NT2/D1 (cell line): ENCODE data around the gene KCNK17.
A peak's percentile ranks its signal among the peaks of the same experiment; 100 is the strongest.

Experiments
- DNase-seq: peaks from one replicate; pipeline ENCODE4 v3.0.0-alpha.2; 2011; ENCODE audit warnings: low read depth, low spot score
- H3K27me3 ChIP-seq: 2 replicates; pipeline ENCODE4 v1.6.0; 2011; ENCODE audit warnings: mild to moderate bottlenecking; ENCODE audit not compliant: insufficient read length, insufficient read depth
- H3K36me3 ChIP-seq: 2 replicates; pipeline ENCODE4 v1.6.1; 2011; ENCODE audit warnings: mild to moderate bottlenecking, low read length, mixed read lengths; ENCODE audit not compliant: insufficient read depth, insufficient read length
- H3K4me1 ChIP-seq: 2 replicates; pipeline ENCODE4 v1.5.1; 2011; ENCODE audit not compliant: insufficient read depth, insufficient read length
- H3K4me3 ChIP-seq: 2 replicates; pipeline ENCODE4 v1.5.1; 2011; ENCODE audit warnings: low read depth; ENCODE audit not compliant: insufficient read length
- H3K9ac ChIP-seq: 2 replicates; pipeline ENCODE4 v1.6.0; 2011; ENCODE audit warnings: low read depth; ENCODE audit not compliant: insufficient read length
- H3K9me3 ChIP-seq: 2 replicates; pipeline ENCODE4 v1.5.1; 2011; ENCODE audit warnings: mild to moderate bottlenecking, low read length; ENCODE audit not compliant: insufficient read depth
- SUZ12 ChIP-seq: IDR thresholded peaks from 2 replicates; pipeline ENCODE4 v1.6.1; 2011; ENCODE audit not compliant: insufficient read length, insufficient read depth; ENCODE audit errors: extremely low read depth
- YY1 ChIP-seq: IDR thresholded peaks from 2 replicates; pipeline ENCODE4 v1.6.1; 2011; ENCODE audit not compliant: insufficient read length, insufficient read depth
- ZNF274 ChIP-seq: IDR thresholded peaks from 2 replicates; pipeline ENCODE4 v1.6.1; 2011; ENCODE audit warnings: mild to moderate bottlenecking, low read depth, low read length

Gene KCNK17

GRCh38 chr6:39314273-39314795, at the start of gene KCNK17:
TSS of gene KCNK17 (minus strand) at chr6:39314419. CDS start at chr6:39314320, 99 bp downstream.
- TF ChIP-seq SUZ12 (no peak), YY1 (no peak), ZNF274 (no peak)
- peaks cover 63% of the 10 kb centered on the region for H3K27me3 ChIP-seq
- no peaks in the 10 kb centered on the region for H3K4me1 ChIP-seq
- H3K9ac ChIP-seq = peak within 1 kb of the TSS; percentile 76
- H3K36me3 ChIP-seq = no peaks in the 10 kb centered on the region
- H3K4me3 ChIP-seq = peak within 1 kb of the TSS; percentile 56
- no peak for DNase-seq
- H3K9me3 ChIP-seq = no peaks in the 10 kb centered on the region

- Histone ChIP-seq H3K36me3 (no peaks in the 10 kb centered on the region), H3K4me1 (no peaks in the 10 kb centered on the region), H3K9me3 (no peaks in the 10 kb centered on the region), H3K27me3 (peaks cover 8% of the 10 kb centered on the region), H3K9ac (no peak overlapping the region), H3K4me3 (no peak overlapping the region)
- DNase-seq = no peak
- TF ChIP-seq ZNF274 = no peak
- TF ChIP-seq SUZ12 = no peak
- no peak for TF ChIP-seq YY1
Observed at GRCh38 chr6:39363280-39363679, 49.1 kb upstream of the KCNK17 start.

GRCh38 chr6:39362487-39362865, 48.3 kb upstream of the KCNK17 start:
- DNase-seq = no peak
- Histone ChIP-seq H3K4me3 (no peak overlapping the region), H3K9me3 (no peaks in the 10 kb centered on the region), H3K36me3 (no peaks in the 10 kb centered on the region), H3K4me1 (no peaks in the 10 kb centered on the region), H3K9ac (no peak overlapping the region), H3K27me3 (peaks cover 8% of the 10 kb centered on the region)
- TF ChIP-seq YY1 (no peak), SUZ12 (no peak), ZNF274 (no peak)

- H3K36me3 ChIP-seq = no peaks in the 10 kb centered on the region
- H3K9me3 ChIP-seq = no peaks in the 10 kb centered on the region
- DNase-seq = peak; percentile 47
- H3K4me1 ChIP-seq = no peaks in the 10 kb centered on the region
- no peak overlapping the region for H3K4me3 ChIP-seq
- no peak for TF ChIP-seq ZNF274
- no peak for TF ChIP-seq SUZ12
- TF ChIP-seq YY1 = no peak
- no peak overlapping the region for H3K9ac ChIP-seq
- peaks cover 8% of the 10 kb centered on the region for H3K27me3 ChIP-seq
Observed at GRCh38 chr6:39361657-39362486, 47.7 kb upstream of the KCNK17 start.

- Histone ChIP-seq H3K4me3 (no peak overlapping the region), H3K4me1 (no peaks in the 10 kb centered on the region), H3K27me3 (peaks cover 8% of the 10 kb centered on the region), H3K36me3 (no peaks in the 10 kb centered on the region), H3K9ac (no peak overlapping the region), H3K9me3 (no peaks in the 10 kb centered on the region)
- DNase-seq = no peak
- TF ChIP-seq ZNF274 (no peak), SUZ12 (no peak), YY1 (no peak)
Observed at GRCh38 chr6:39360378-39360777, 46.2 kb upstream of the KCNK17 start.

GRCh38 chr6:39357998-39358686, 43.9 kb upstream of the KCNK17 start:
- no peaks in the 10 kb centered on the region for H3K36me3 ChIP-seq
- no peaks in the 10 kb centered on the region for H3K9me3 ChIP-seq
- TF ChIP-seq YY1 (no peak), ZNF274 (no peak), SUZ12 (no peak)
- H3K9ac ChIP-seq = no peak overlapping the region
- no peak overlapping the region for H3K4me3 ChIP-seq
- no peak for DNase-seq
- H3K27me3 ChIP-seq = peaks cover 8% of the 10 kb centered on the region
- no peaks in the 10 kb centered on the region for H3K4me1 ChIP-seq
